ENCODE measurements around the gene JCAD.
"Not testable (repeated sequence)": the region's sequence is repeated elsewhere in the genome, so short reads cannot be mapped to it uniquely, and the experiment has no call there.

JCAD gene

GRCh38 chr10:30006410-30006809 lies 53.0 kb downstream of the JCAD start:
- no peak overlapping the region for H3K27ac Mint-ChIP-seq
- H3K4me3 Mint-ChIP-seq: no peak overlapping the region
- H3K27me3 Mint-ChIP-seq: peaks cover 41% of the 10 kb centered on the region
- H3K4me1 Mint-ChIP-seq (ENCODE audit: low read depth): peaks cover 5% of the 10 kb centered on the region
- H3K9me3 Mint-ChIP-seq: no peaks in the 10 kb centered on the region
- no peaks in the 10 kb centered on the region for H3K36me3 Mint-ChIP-seq (ENCODE audit: low read depth)

- not testable (repeated sequence) for H3K9me3 Mint-ChIP-seq; H3K4me1 Mint-ChIP-seq (ENCODE audit: low read depth); H3K27ac Mint-ChIP-seq; H3K4me3 Mint-ChIP-seq; H3K36me3 Mint-ChIP-seq (ENCODE audit: low read depth)
- peaks cover 45% of the 10 kb centered on the region for H3K27me3 Mint-ChIP-seq
Observed at GRCh38 chr10:30005116-30005515, 54.3 kb downstream of the JCAD start.

- no peak overlapping the region for H3K4me3 Mint-ChIP-seq
- peaks cover 47% of the 10 kb centered on the region for H3K27me3 Mint-ChIP-seq
- peaks cover 5% of the 10 kb centered on the region for H3K4me1 Mint-ChIP-seq (ENCODE audit: low read depth)
- no peaks in the 10 kb centered on the region for H3K9me3 Mint-ChIP-seq
- H3K27ac Mint-ChIP-seq: no peak overlapping the region
- H3K36me3 Mint-ChIP-seq (ENCODE audit: low read depth): no peaks in the 10 kb centered on the region
Observed at GRCh38 chr10:30002426-30003266, 56.7 kb downstream of the JCAD start.

GRCh38 chr10:30000802-30001571 lies 58.4 kb downstream of the JCAD start:
- H3K27ac Mint-ChIP-seq: no peak overlapping the region
- H3K4me3 Mint-ChIP-seq: no peak overlapping the region
- no peaks in the 10 kb centered on the region for H3K9me3 Mint-ChIP-seq
- peaks cover 5% of the 10 kb centered on the region for H3K4me1 Mint-ChIP-seq (ENCODE audit: low read depth)
- H3K27me3 Mint-ChIP-seq: peaks cover 47% of the 10 kb centered on the region
- H3K36me3 Mint-ChIP-seq (ENCODE audit: low read depth): no peaks in the 10 kb centered on the region

GRCh38 chr10:29998142-29998808 lies 61.1 kb downstream of the JCAD start:
- Mint-ChIP-seq H3K4me1 (ENCODE audit: low read depth) (peaks cover 5% of the 10 kb centered on the region), H3K27me3 (peaks cover 55% of the 10 kb centered on the region), H3K36me3 (ENCODE audit: low read depth) (no peaks in the 10 kb centered on the region)

GRCh38 chr10:29994811-29995210 lies 64.6 kb downstream of the JCAD start:
- Mint-ChIP-seq H3K27ac (no peak overlapping the region), H3K36me3 (ENCODE audit: low read depth) (no peaks in the 10 kb centered on the region), H3K4me3 (no peak overlapping the region), H3K9me3 (no peaks in the 10 kb centered on the region), H3K4me1 (ENCODE audit: low read depth) (no peaks in the 10 kb centered on the region), H3K27me3 (peaks cover 50% of the 10 kb centered on the region)

More at GRCh38 chr10:29998142-29998808, 61.1 kb downstream of the JCAD start:
- H3K9me3 Mint-ChIP-seq: no peaks in the 10 kb centered on the region
- no peak overlapping the region for H3K4me3 Mint-ChIP-seq
- H3K27ac Mint-ChIP-seq: no peak overlapping the region

- no peaks in the 10 kb centered on the region for H3K4me1 Mint-ChIP-seq (ENCODE audit: low read depth)
- no peak overlapping the region for H3K4me3 Mint-ChIP-seq
- peaks cover 45% of the 10 kb centered on the region for H3K27me3 Mint-ChIP-seq
- H3K36me3 Mint-ChIP-seq (ENCODE audit: low read depth): no peaks in the 10 kb centered on the region
- no peak overlapping the region for H3K27ac Mint-ChIP-seq
- H3K9me3 Mint-ChIP-seq: no peaks in the 10 kb centered on the region
Observed at GRCh38 chr10:29993319-29993915, 66.0 kb downstream of the JCAD start.

GRCh38 chr10:29992914-29993313 lies 66.5 kb downstream of the JCAD start:
- Mint-ChIP-seq H3K4me1 (ENCODE audit: low read depth) (no peaks in the 10 kb centered on the region), H3K36me3 (ENCODE audit: low read depth) (no peaks in the 10 kb centered on the region), H3K4me3 (no peak overlapping the region), H3K27ac (no peak overlapping the region), H3K9me3 (no peaks in the 10 kb centered on the region), H3K27me3 (peaks cover 45% of the 10 kb centered on the region)

- H3K27me3 Mint-ChIP-seq: peaks cover 32% of the 10 kb centered on the region
- H3K27ac Mint-ChIP-seq: no peak overlapping the region
- no peaks in the 10 kb centered on the region for H3K9me3 Mint-ChIP-seq
- H3K4me3 Mint-ChIP-seq: no peak overlapping the region
- no peaks in the 10 kb centered on the region for H3K36me3 Mint-ChIP-seq (ENCODE audit: low read depth)
- no peaks in the 10 kb centered on the region for H3K4me1 Mint-ChIP-seq (ENCODE audit: low read depth)
Observed at GRCh38 chr10:29991382-29991781, 68.0 kb downstream of the JCAD start.

GRCh38 chr10:29987471-29987870 lies 71.9 kb downstream of the JCAD start:
- H3K9me3 Mint-ChIP-seq: peaks cover 10% of the 10 kb centered on the region
- H3K27ac Mint-ChIP-seq: no peak overlapping the region

GRCh38 chr10:29982997-29983648 lies 76.3 kb downstream of the JCAD start:
- Mint-ChIP-seq H3K4me1 (ENCODE audit: low read depth) (no peaks in the 10 kb centered on the region), H3K36me3 (ENCODE audit: low read depth) (no peaks in the 10 kb centered on the region), H3K4me3 (no peak overlapping the region), H3K27ac (no peak overlapping the region), H3K9me3 (peaks cover 12% of the 10 kb centered on the region), H3K27me3 (peaks cover 10% of the 10 kb centered on the region)

More at GRCh38 chr10:29987471-29987870, 71.9 kb downstream of the JCAD start:
- peaks cover 10% of the 10 kb centered on the region for H3K27me3 Mint-ChIP-seq
- H3K4me3 Mint-ChIP-seq: no peak overlapping the region
- H3K36me3 Mint-ChIP-seq (ENCODE audit: low read depth): no peaks in the 10 kb centered on the region
- no peaks in the 10 kb centered on the region for H3K4me1 Mint-ChIP-seq (ENCODE audit: low read depth)

- Mint-ChIP-seq H3K4me1 (ENCODE audit: low read depth) (no peaks in the 10 kb centered on the region), H3K27me3 (peaks cover 18% of the 10 kb centered on the region), H3K4me3 (no peak overlapping the region), H3K27ac (no peak overlapping the region), H3K9me3 (peaks cover 12% of the 10 kb centered on the region), H3K36me3 (ENCODE audit: low read depth) (no peaks in the 10 kb centered on the region)
Observed at GRCh38 chr10:29981510-29981909, 77.9 kb downstream of the JCAD start.

- H3K27me3 Mint-ChIP-seq: peaks cover 16% of the 10 kb centered on the region
- no peaks in the 10 kb centered on the region for H3K36me3 Mint-ChIP-seq (ENCODE audit: low read depth)
- H3K4me3 Mint-ChIP-seq: no peak overlapping the region
- peaks cover 13% of the 10 kb centered on the region for H3K9me3 Mint-ChIP-seq
- H3K4me1 Mint-ChIP-seq (ENCODE audit: low read depth): no peaks in the 10 kb centered on the region
- no peak overlapping the region for H3K27ac Mint-ChIP-seq
Observed at GRCh38 chr10:29980084-29980483, 79.3 kb downstream of the JCAD start.

- not testable (repeated sequence) for H3K4me3 Mint-ChIP-seq
Observed at GRCh38 chr10:29979421-29979779, 80.0 kb downstream of the JCAD start.

More at GRCh38 chr10:29979421-29979779, 80.0 kb downstream of the JCAD start:
- H3K36me3 Mint-ChIP-seq (ENCODE audit: low read depth); H3K4me1 Mint-ChIP-seq (ENCODE audit: low read depth); H3K27ac Mint-ChIP-seq: not testable (repeated sequence)
- H3K27me3 Mint-ChIP-seq: peaks cover 16% of the 10 kb centered on the region
- peaks cover 20% of the 10 kb centered on the region for H3K9me3 Mint-ChIP-seq
